PC-3 (cell line): ENCODE results near the gene TAF1B. TPM values are rescaled to one million over a fixed set of nuclear protein-coding genes. Genes with fewer than 3 reads are reported as not detected.

Experiments used
- ATAC-seq: fragments of 200-7000 bp; cut with Tn5 transposase; 2 replicates; pipeline ENCODE4 v1.9.1; 2020; ENCODE audit warnings: mild to moderate bottlenecking, moderate library complexity
- BruUV-seq: library from RNA; stranded (reverse); fragments of 400-500 nt; replicated peaks from 2 replicates; lab custom pipeline; 2021; lab: Mats Ljungman, UMichigan
- CTCF ChIA-PET: fragments of 300-600 bp; sonication (Branson Sonifier 250); formaldehyde crosslinking; loops from one replicate; lab custom pipeline; 2022; ENCODE audit warnings: antibody characterized with exemption; lab: Charles Lee
- POLR2A ChIA-PET: fragments of 300-600 bp; sonication (Branson Sonifier 250); formaldehyde crosslinking; loops from one replicate; lab custom pipeline; 2022; ENCODE audit warnings: antibody characterized with exemption; ENCODE audit not compliant: unreplicated experiment; lab: Charles Lee
- DNase-seq: peaks from one replicate; pipeline ENCODE4 v3.0.0-alpha.2; 2015
- H2AFZ ChIP-seq: fragments of 300-600 bp; sonication (generic); 2 replicates; pipeline ENCODE4 v1.6.0; 2016; ENCODE audit warnings: antibody characterized with exemption, low read length
- H3F3A ChIP-seq: fragments of 300-600 bp; sonication (generic); one replicate; pipeline ENCODE4 v1.6.0; 2017; ENCODE audit warnings: antibody characterized with exemption, low read length, control low read depth, mild to moderate bottlenecking; ENCODE audit not compliant: unreplicated experiment
- H3K27ac ChIP-seq: fragments of 300-600 bp; sonication (generic); 2 replicates; pipeline ENCODE4 v1.5.1; 2016; ENCODE audit warnings: mild to moderate bottlenecking, low read length
- H3K27me3 ChIP-seq: fragments of 300-600 bp; sonication (generic); 2 replicates; pipeline ENCODE4 v1.6.1; 2016; ENCODE audit warnings: low read length, mixed read lengths
- H3K36me3 ChIP-seq: fragments of 300-600 bp; sonication (generic); 2 replicates; pipeline ENCODE4 v1.6.1; 2016; ENCODE audit warnings: low read depth, mixed run types, low read length, mixed read lengths
- H3K4me1 ChIP-seq: fragments of 300-600 bp; sonication (generic); 2 replicates; pipeline ENCODE4 v1.5.1; 2016; ENCODE audit warnings: low read length; ENCODE audit not compliant: insufficient read depth
- H3K4me2 ChIP-seq: fragments of 300-600 bp; sonication (generic); 2 replicates; pipeline ENCODE4 v1.6.0; 2016; ENCODE audit warnings: low read length
- H3K4me3 ChIP-seq: fragments of 300-600 bp; sonication (generic); 2 replicates; pipeline ENCODE4 v1.5.1; 2016; ENCODE audit warnings: mild to moderate bottlenecking, low read length, mixed read lengths
- H3K79me2 ChIP-seq: fragments of 300-600 bp; sonication (generic); 2 replicates; pipeline ENCODE4 v1.6.1; 2017; ENCODE audit warnings: low read length, mixed read lengths
- H3K9ac ChIP-seq: fragments of 300-600 bp; sonication (generic); 2 replicates; pipeline ENCODE4 v1.6.0; 2016; ENCODE audit warnings: mild to moderate bottlenecking, low read length
- H3K9me2 ChIP-seq: fragments of 300-600 bp; sonication (generic); replicated peaks from 2 replicates; pipeline ENCODE4 v1.6.1; 2016; ENCODE audit warnings: mixed run types, low read length, mixed read lengths
- H3K9me3 ChIP-seq: fragments of 300-600 bp; sonication (generic); 2 replicates; pipeline ENCODE4 v1.6.1; 2016; ENCODE audit warnings: low read length, mixed read lengths
- H4K20me1 ChIP-seq: fragments of 300-600 bp; sonication (generic); 2 replicates; pipeline ENCODE4 v1.6.1; 2016; ENCODE audit warnings: low read length, mixed read lengths
- CTCF ChIP-seq: fragments of 300-600 bp; sonication (generic); conservative IDR thresholded peaks from 2 replicates; pipeline ENCODE4 v1.5.1; 2017; ENCODE audit warnings: antibody characterized with exemption, low read depth, mild to moderate bottlenecking, low read length
- EZH2 ChIP-seq: fragments of 300-600 bp; sonication (generic); IDR thresholded peaks from one replicate; pipeline ENCODE4 v1.6.1; 2017; ENCODE audit warnings: antibody characterized with exemption, mild to moderate bottlenecking, low read length; ENCODE audit not compliant: unreplicated experiment
- EZH2phosphoT487 ChIP-seq: fragments of 300-600 bp; sonication (generic); IDR thresholded peaks from 2 replicates; pipeline ENCODE4 v1.6.1; 2018; ENCODE audit warnings: mild to moderate bottlenecking, antibody characterized with exemption, low read length, borderline replicate concordance
- intact Hi-C: fragments of 100-400 bp; cut with micrococcal nuclease; formaldehyde crosslinking; loops from 2 replicates; pipeline ENCODE4 v1.9.0; 2023
- total RNA-seq: library from RNA; depleted of rRNA; stranded (reverse); fragments of >200 nt; gene quantifications from 2 replicates; pipeline ENCODE4 v1.2.3, GENCODE V29; 2014

Gene TAF1B
- total RNA-seq, 1 experiment from 2014 or later, result 39.5 TPM

GRCh38 chr2:9867881-9868280 lies 24.6 kb downstream of the TAF1B start:
- CTCF ChIA-PET, result no interaction called here

GRCh38 chr2:9873337-9873736 lies 30.1 kb downstream of the TAF1B start:
- no peaks in the 10 kb centered on the region for H3F3A ChIP-seq
- no peaks in the 10 kb centered on the region for H3K9me2 ChIP-seq
- H3K4me2 ChIP-seq, result no peak overlapping the region
- POLR2A ChIA-PET, result no interaction called here
- no peak overlapping the region for H3K9ac ChIP-seq
- H2AFZ ChIP-seq, result no peak overlapping the region
- H3K4me1 ChIP-seq, result no peaks in the 10 kb centered on the region
- TF ChIP-seq EZH2phosphoT487 (no peak), EZH2 (no peak), CTCF (no peak)
- ATAC-seq (no peak), DNase-seq (no peak)
- no peaks in the 10 kb centered on the region for H3K9me3 ChIP-seq
- no peak overlapping the region for H3K27ac ChIP-seq
- CTCF ChIA-PET, result no interaction called here
- H3K27me3 ChIP-seq, result no peaks in the 10 kb centered on the region
- H3K36me3 ChIP-seq, result peaks cover 35% of the 10 kb centered on the region
- H3K4me3 ChIP-seq, result no peak overlapping the region
- no TSS peak for BruUV-seq
- intact Hi-C loops, result no loop called here
- H4K20me1 ChIP-seq, result no peaks in the 10 kb centered on the region
- no peaks in the 10 kb centered on the region for H3K79me2 ChIP-seq

More at GRCh38 chr2:9867881-9868280, 24.6 kb downstream of the TAF1B start:
- no TSS peak for BruUV-seq
- intact Hi-C loops, result no loop called here
- POLR2A ChIA-PET, result no interaction called here
- no peak for DNase-seq
- no peak overlapping the region for H3K4me2 ChIP-seq
- no peaks in the 10 kb centered on the region for H3K9me3 ChIP-seq
- H3K4me1 ChIP-seq, result no peaks in the 10 kb centered on the region
- no peak overlapping the region for H3K27ac ChIP-seq
- H3K4me3 ChIP-seq, result no peak overlapping the region
- no peaks in the 10 kb centered on the region for H3K27me3 ChIP-seq
- TF ChIP-seq EZH2phosphoT487 (no peak), EZH2 (no peak), CTCF (no peak)
- no peaks in the 10 kb centered on the region for H3K79me2 ChIP-seq
- no peaks in the 10 kb centered on the region for H4K20me1 ChIP-seq
- H2AFZ ChIP-seq, result no peak overlapping the region
- H3K9ac ChIP-seq, result no peak overlapping the region
- H3K9me2 ChIP-seq, result no peaks in the 10 kb centered on the region
- ATAC-seq, result no peak
- no peaks in the 10 kb centered on the region; the same call in 1 of the 2 replicates for H3K36me3 ChIP-seq
- no peaks in the 10 kb centered on the region for H3F3A ChIP-seq

GRCh38 chr2:9877026-9877425 lies 33.8 kb downstream of the TAF1B start:
- Histone ChIP-seq H4K20me1 (no peaks in the 10 kb centered on the region), H3K9ac (no peak overlapping the region), H3K4me2 (no peak overlapping the region), H3K9me2 (no peaks in the 10 kb centered on the region), H3K4me1 (no peaks in the 10 kb centered on the region), H3K9me3 (no peaks in the 10 kb centered on the region), H2AFZ (no peak overlapping the region), H3K4me3 (no peak overlapping the region), H3K27me3 (no peaks in the 10 kb centered on the region), H3K79me2 (no peaks in the 10 kb centered on the region), H3K36me3 (peaks cover 39% of the 10 kb centered on the region), H3F3A (no peaks in the 10 kb centered on the region), H3K27ac (no peak overlapping the region)
- BruUV-seq, result no TSS peak
- TF ChIP-seq CTCF (no peak), EZH2 (no peak), EZH2phosphoT487 (no peak)
- DNase-seq (no peak), ATAC-seq (no peak)
- ChIA-PET CTCF (no interaction called here), POLR2A (no interaction called here)
- intact Hi-C loops, result no loop called here
